Stimulated activated CD4-positive, alpha-beta T cell treated with anti-CD3 and anti-CD28 coated beads, Interleukin-4, amount 100 ng/mL, for 48 hours (primary cell): ENCODE data around the gene TEX10.
"Not testable (repeated sequence)": the region's sequence is repeated elsewhere in the genome, so short reads cannot be mapped to it uniquely, and the experiment has no call there.

Source experiments
- DNase-seq, 2 donors: peaks; one replicate each; pipeline ENCODE4 v3.0.0-alpha.2; 2020; ENCODE audit warnings: low read depth in 2 of 2

The TEX10 gene

DNA sequence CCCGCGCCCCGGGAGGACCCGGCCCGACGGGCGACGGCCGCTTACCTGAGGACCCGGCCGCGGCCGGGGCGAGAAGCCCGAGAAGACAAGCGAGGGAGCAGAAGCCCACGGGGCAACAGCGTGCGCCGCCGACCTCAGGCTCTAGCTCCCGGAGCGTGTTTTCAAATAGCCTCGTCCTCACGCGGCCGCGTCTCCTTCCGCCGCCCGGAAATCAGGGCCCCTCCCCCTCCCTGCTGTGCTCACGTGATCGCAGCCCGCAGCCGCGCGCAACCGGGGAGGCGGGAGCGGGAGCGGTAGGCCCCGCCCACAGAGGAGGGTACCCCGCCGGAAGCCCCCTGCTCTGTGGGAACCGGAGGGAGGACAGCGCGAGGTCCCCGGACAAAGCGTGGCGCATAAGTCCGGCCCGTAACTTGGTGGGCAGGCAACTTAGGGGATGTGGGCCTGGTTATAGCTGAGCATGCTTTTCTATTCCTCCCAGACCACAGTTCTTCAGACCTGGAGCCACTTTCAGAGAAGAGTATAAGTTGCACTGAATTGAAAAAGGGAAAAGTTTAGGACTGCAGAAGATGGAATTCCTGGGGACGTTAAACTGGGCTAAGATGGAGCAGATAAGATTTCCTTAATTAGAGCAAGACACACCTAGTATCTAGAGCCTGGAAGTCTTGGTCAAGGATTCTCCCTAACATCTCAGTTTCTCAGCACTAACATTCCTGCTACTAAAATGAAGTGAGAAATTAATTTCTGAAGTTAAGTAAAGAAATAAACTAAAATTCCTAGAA lies at the start of gene TEX10:
TEX10 (minus strand) TSS at position 216 of the 779 bp plus-strand sequence. CDS start 3,579 bp downstream, outside the sequence.
- peak; percentile 82 to 86 for DNase-seq

GRCh38 chr9:100401042-100401441 lies 48.3 kb upstream of the TEX10 start:
- DNase-seq = no peak

DNA sequence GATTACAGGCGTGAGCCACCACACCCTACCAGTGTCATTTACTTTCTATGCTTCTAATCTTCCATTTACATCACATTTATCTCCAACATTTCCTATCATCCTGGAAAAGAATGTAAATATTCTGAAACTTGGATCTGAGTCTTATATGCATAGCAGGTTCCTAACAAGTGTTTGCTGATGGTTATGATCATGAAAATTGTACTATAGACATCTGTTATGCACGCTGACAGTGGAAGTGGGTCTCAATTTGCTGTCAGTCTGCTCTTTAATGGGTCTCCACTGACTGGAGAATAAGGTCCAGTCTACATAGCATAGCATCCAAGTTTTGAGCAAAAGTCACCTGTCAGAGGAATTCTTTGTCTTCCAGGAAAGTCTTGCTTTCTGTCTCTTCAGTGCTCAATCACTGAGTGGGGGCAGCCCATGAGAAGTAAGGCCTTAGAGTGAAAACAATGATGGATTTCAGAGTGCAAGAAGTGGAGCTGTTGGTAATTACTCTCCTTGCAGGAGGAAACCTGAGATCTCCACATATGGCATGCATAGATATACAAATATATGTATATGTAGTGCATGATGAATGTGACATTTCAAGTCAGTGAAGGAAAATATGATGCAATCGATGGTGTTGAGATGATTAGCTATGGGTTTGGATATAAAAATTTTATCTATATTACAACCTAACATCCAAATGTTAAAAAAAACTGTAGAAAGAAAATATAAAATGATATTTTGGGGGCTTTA lies 45.0 kb upstream of the TEX10 start:
- DNase-seq = no peak

GRCh38 chr9:100396769-100397168 lies 44.0 kb upstream of the TEX10 start:
- DNase-seq = no peak

DNA sequence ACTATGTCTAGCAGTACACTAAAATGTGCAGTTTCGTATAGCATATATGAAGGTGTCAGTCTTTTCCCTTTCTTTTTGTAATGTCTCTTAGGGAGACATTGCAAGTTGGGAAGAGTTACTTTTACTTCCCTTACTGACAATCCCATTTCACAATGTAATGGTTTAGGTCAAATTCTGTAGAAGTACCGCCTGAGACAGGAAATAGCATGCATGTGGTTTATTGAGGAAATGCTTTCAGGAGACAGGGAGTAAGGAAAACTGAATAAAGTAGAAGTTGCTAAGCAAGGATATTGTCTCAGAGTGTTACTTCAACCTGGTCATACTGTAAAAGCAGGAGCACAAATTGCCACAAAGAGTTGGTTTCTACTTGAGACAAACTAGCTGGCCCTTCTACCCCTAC lies 42.1 kb upstream of the TEX10 start:
- DNase-seq = no peak

- no peak for DNase-seq
Observed at GRCh38 chr9:100394032-100394695, 41.4 kb upstream of the TEX10 start.

DNA sequence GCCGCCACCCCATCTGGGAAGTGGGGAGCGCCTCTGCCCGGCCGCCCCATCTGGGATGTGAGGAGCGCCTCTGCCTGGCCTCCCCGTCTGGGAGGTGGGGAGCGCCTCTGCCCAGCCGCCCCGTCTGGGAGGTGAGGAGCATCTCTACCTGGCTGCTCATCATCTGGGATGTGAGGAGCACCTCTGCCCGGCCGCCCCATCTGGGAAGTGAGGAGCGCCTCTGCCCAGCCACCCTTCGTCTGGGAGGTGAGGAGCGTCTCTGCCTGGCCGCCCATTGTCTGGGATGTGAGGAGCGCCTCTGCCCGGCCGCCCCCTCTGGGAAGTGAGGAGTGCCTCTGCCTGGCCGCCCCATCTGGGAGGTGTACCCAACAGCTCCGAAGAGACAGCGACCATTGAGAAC lies 40.2 kb upstream of the TEX10 start:
- not testable (repeated sequence) for DNase-seq

GRCh38 chr9:100379862-100380261 lies 27.1 kb upstream of the TEX10 start:
- no peak for DNase-seq

DNA sequence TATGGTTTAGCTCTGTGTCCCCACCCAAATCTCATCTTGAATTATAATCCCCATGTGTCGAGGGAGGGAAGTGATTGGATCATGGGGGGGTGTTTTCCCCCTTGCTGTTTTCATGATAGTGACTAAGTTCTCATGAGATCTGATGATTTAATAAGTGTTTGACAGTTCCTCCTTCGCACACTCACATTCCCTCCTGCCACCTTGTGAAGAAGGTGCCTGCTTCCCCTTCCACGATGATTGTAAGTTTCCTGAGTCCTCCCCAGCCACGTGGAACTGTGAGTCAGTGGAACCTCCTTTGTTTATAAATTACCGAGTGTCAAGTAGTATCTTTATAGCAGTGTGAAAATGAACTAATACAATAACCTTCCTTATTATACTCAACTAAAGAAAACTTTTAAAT lies 24.3 kb upstream of the TEX10 start:
- no peak for DNase-seq

DNA sequence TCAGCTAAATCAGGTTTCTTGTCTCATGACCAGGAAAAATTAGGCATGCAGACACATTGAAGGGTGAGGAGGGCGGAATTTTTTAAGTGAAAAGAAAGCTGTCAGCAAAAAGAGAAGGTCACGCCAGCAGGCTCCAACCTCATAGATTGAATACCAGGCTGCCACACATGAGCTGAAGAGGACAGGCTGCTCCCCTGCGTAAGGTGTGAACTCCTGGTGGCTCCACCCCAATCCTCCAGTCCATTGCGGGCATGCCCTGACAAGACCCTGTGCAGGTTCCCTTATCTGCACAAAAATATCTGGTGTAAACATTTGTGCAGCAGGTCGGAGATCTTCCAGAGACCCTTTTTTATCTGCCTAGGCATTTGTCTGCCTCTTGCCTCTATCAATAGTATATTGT lies 22.9 kb upstream of the TEX10 start:
- DNase-seq = no peak

GRCh38 chr9:100372648-100373047 lies 19.9 kb upstream of the TEX10 start:
- DNase-seq = no peak

DNA sequence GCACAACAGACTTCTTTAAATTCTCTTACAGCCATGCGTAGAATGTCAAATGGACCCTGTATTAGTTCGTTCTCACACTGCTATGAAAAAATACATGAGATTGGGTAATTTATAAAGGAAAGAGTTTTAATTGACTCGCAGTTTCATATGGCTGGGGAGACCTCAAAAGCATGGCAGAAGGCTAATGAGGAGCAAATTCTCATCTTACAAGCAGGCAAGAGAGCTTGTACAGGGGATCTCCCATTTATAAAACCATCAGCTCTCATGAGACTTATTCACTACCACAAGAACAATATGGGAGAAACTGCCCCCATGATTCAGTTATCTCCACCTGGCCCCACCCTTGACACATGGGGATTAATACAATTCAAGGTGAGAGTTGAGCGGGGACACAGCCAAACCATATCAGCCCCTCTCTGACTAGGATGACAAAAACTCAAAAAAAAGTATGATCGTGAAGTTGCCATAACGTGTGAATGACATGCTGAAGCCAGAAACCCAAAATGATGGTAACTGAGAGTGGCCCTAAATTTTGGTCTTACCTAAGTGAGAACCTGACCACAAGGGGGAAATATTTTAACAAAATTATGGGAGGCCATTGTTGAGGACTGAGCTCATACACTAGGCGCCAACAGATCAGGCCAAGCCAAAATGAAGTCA lies 17.5 kb upstream of the TEX10 start:
- no peak for DNase-seq

GRCh38 chr9:100368672-100369071 lies 15.9 kb upstream of the TEX10 start:
- no peak for DNase-seq

DNA sequence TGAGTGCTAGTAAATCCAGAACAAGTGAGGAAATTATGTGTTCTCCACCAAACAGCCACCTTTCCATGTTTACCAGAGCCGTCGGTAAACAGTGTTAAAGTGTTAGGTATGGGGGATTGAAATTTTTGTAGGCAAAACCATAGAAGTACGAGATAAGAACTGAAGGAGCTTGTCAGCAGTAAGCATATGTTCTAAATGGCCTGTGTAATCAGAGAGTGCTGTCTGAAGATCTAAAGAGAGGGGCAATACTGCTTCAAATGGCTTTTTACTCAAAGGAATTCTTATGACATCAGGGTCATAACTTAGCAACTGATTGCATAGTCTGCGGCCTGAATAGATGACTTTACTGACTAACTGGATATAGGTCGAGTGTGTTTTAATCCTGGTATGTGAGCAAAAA lies 13.4 kb upstream of the TEX10 start:
- DNase-seq = no peak

- no peak for DNase-seq
Observed at GRCh38 chr9:100364013-100364412, 11.3 kb upstream of the TEX10 start.

GRCh38 chr9:100359057-100359456 lies 6.3 kb upstream of the TEX10 start:
- DNase-seq = no peak

DNA sequence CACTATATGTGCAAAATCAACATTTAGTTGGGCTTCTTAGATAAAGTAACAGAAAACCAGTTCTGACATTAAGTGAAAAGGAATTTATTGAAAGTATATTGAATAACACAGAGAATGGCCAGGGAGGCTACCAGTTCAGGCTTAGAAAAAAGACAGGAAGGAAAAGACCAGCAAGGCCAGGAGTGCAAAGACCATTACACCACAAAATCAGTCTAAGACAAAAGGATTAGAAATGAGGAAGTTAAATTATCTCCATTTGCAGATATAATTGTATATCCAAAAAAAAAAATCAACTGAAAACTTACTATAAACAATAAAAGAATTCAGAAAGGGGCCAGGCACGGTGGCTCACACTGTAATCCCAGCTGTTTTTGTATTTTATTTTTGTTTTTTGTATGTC lies 4.8 kb upstream of the TEX10 start:
- no peak for DNase-seq

DNA sequence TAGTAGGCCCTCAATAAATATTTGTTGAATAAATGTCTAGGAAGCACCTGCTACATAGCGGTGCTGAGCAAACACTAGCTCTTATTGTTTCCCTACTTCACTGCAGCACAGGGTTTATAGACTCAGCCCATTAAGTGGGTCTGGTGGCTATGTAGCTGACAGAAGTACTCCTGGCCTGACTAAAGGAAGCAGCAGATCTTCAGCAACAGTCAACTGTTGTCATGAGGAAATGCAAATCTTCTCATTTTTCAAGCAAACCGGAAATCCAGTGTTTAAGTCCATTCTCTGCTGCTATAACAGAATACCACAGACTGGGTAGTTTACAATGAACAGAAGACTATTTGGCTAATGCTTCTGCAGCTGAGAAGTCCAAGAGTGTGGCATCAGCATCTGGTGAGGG lies 2.8 kb upstream of the TEX10 start:
- DNase-seq = no peak

- DNase-seq = no peak
Observed at GRCh38 chr9:100354121-100354800, 1.5 kb upstream of the TEX10 start.

GRCh38 chr9:100352201-100352726 lies 478 bp downstream of the TEX10 start:
- DNase-seq = peak; percentile 9 to 13

DNA sequence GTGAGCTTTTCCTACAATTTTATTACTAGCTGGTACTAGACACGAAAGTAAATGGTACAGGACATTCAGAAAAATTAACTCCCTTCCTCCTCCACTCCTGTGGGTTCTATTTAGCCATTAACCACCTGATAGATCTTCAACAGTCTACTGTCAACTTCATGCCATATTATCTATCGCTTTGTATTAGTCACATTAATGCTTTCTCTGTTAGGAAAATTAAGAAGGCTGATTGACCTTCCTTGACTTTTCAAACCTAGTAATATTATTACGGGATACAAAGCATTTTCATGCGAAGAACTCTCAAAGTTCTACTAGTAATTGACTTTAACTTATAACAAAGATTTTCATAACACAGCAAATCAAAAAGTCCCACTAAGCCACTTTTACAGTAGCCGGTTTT lies 1.2 kb downstream of the TEX10 start:
- DNase-seq = no peak
